Non-pigmented ciliary epithelial cell (primary cell): Measurements from ENCODE around the gene LCA5.
"Not testable (repeated sequence)": the region's sequence is repeated elsewhere in the genome, so short reads cannot be mapped to it uniquely, and the experiment has no call there.

ENCODE experiments used
- DNase-seq: peaks from one replicate; pipeline ENCODE4 v3.0.0-alpha.2; 2010; ENCODE audit warnings: low read depth

Gene LCA5

DNA sequence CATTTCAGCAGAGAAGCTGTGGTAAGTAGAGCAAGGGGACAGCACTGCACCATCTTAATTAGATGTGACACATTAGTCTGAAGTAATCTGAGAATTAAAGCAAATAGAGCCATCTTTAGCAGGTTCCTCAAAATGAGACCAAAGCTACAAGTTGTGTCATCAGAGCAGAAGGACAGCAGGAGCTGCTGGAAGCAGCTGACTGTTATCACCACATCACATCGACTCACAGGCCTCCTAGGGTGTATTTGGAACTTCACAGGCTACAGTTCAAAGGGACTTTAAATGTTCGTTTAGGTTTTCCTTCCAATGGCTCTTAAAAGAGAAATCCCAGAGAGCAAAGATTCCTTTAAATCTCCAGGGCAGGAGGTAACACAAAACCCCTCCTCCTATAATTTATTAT is 69.5 kb downstream of the LCA5 start:
- DNase-seq = no peak

DNA sequence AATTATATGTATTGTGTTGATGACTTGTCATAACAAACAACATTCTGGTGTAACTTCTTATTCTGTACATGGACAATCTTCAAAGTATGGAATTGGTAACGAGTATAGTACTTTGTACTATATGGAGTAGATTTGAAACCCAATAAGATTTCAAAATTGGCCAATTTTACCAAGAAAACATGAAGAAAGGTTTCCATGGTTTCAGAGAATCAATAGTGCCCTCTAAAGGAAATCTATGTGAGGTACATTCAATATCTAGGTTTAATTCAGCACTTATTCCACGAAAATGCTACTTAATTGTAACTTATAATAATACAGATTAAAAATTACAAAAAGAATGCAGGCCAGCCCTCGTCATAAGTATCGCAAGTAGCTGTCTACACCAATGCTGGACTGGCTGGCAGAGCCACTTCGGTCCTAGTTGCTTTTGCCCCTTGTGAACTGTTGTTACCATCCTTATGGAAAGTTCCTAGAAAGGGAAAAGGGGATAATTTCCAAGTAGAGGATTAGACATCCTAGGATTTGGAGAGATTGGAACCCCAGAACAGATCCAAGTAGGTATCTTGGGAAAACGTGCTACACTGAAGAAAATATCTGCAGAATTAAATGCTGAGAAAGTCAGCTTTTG is 70.9 kb downstream of the LCA5 start:
- no peak for DNase-seq

DNA sequence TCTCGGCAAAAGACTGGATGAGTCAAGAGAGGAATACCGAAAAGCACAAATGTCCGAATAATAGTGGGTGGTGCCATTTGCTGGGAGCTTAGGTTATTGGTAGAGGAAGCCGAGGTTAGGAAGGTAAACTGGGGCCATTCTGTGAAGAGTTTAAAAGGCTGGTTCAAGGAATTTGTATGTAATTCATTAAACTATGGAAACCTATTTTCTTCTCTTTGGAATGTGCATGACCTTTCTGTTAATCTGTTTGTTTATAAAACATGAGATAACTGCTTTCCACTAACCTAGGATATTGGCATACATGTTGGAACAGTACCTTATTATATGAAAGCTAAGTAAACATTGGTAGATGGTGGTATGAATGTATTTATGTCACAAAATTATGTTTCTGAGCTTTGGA is 71.8 kb downstream of the LCA5 start:
- no peak for DNase-seq

DNA sequence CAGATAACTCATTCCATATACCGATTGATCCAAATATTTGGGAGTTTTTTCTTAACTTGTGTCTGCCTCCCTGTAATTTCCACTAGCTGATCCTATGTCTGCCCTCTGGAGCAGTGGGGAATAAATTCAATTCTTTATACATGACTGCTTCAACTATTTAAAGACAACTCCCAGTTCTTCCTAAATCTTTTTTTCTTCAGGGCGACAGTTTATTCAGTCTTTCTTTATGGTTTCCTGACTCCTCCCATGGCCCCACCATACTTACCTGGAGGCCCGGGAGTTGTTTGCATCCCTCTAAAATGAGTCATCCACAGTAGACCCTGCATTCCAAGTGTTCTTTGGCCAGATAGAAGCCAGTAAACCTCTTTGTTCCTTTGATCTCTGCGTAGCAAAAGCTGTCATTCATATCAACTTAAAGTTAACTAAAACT is 73.6 kb downstream of the LCA5 start:
- no peak for DNase-seq

DNA sequence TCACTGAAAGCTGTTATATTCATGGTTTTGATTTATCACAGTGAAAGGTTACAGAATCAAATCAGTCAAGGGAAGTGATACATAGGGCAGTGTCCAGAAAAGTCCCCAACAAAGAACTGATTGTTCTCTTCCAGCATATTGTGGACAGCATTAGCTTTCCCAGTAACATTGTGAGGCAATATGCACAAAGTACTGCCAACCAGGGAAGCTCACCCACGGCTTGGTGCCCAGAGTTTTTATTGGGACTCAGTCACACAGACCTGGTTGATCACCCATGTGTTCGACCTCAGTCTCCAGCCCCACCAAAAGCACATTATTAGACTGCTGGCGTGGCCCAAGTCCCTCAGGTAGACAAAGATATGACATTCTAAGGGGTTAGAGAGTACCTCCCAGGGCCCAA is 76.0 kb downstream of the LCA5 start:
- DNase-seq = no peak

DNA sequence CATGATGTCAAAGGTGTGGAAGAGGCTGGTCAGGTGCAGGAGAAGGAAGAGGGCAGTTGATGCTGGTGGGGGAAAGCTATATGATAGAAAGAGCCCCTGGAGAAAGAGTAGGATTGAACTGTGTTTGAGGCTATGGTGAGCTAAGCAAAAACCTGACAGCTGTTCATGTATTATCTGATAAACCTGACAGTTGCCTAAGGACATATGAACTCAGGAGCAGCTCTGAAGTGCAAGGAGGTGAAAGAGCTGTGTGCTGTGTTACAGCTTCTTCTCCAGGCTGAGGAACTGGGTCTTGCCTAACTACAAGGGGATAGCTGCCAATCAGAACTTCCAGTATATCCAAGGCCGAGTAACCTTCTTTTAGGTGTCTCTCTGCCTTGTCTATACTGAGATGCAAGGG is 81.8 kb downstream of the LCA5 start:
- DNase-seq = no peak

DNA sequence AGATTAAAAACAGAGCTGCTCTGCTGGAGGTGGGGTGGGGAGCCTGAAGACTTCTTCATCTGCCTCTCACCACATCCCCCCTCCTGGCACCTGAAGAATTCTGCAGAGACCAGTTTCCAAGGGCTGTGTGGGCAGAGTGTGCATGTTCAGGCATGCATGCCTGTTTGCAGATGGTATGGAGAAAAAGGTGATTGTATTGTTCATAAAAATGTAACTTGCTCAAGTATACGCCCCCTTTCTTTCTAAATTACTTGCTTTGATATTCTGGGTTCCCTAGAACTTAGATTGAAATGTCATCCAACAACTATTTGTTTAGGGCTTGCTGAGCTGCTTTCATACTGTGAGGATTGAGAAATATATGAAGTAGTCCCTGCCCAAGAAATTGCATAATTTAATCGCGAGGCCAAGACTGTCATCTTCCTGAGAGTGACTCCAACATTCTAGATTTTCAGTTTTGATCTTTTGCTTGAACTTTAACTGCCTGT is 83.6 kb downstream of the LCA5 start:
- no peak for DNase-seq

DNA sequence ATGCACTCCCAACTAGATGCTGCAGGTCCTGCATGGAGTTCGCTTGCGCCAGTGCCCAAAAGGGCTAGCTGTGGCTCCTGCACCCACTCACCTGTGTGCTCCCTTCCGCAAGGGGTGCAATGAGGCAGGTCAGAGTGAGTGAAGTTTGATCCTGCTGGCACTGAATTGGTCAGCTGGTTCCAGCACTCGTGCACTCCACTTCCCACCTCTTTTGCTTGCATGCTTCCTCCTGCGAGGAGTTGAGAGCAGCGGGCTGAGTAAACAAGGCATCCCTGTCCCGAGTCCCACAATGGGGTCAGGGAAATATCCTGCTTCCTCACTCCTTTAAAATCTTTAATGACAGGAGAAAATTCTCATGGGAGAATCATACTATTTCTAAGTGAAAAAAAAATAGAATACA is 86.2 kb downstream of the LCA5 start:
- DNase-seq = no peak

DNA sequence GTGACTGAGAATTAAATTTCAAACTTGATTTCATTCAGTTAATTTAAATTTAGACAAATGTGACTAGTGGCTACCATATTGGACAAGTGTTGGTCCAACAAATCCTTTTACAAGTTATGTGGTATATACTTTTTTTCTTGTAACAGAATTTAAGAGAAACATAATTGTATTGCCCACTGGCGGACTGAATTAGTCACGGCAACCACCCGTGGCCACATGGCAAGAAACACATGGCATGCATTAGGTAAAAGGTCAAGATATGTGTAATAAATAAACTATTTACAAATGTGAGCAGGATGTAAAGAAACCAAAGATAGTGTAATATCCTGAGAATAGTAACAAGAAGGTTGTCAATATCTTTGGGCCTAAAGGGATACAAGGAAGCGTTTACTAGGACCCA is 91.2 kb downstream of the LCA5 start:
- DNase-seq = no peak

DNA sequence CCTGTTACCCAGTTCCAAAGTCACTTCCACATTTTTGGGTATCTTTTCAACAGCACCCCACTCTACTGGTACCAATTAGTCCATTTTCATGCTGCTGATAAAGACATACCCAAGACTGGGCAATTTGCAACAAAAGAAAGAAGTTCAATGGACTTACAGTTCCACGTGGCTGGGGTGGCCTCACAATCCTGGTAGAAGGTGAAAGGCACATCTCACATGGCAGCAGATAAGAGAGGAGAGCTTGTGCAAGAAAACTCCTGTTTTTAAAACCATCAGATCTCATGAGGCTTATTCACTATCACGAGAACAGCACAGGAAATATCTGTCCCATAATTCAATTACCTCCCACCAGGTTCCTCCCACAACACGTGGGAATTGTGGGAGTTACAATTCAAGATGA is 93.4 kb downstream of the LCA5 start:
- not testable (repeated sequence) for DNase-seq

DNA sequence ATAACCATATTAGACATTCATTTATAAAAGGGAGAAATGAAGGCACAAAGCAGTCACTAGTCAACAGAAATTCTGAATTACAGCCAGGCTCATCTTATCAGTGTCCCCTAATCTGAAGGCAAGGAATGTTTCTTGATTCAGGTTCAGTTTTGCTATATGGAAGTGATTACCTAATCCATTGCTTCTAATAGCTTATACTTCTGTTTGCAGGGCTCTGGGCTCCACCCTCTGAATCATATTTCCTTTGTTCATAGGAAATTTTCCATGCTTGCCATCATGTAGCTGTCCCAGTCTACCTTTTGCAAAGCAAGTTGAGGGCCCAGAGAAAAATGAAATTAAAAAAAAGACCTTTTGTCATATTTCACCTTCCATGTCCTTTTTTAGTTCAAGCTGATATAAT is 96.0 kb downstream of the LCA5 start:
- no peak for DNase-seq

DNA sequence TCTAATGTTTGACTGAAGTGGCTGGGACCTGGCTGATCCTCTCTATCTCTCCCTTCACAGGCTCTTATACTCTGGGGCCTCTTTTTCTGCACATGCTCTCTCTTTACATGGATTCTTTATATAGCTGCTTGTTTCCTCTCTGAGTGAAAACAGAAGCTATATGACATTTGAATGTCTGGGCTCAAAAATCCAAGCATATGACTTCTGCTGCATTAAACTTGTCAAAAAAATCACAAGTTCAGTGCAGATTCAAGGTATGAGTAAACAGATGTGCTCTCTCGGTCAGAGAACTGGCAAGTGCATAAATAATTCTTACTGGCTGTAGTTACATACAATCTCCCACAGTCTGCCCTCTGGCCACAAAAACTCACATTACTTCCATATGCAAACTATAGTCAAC is 96.6 kb downstream of the LCA5 start:
- DNase-seq = no peak

DNA sequence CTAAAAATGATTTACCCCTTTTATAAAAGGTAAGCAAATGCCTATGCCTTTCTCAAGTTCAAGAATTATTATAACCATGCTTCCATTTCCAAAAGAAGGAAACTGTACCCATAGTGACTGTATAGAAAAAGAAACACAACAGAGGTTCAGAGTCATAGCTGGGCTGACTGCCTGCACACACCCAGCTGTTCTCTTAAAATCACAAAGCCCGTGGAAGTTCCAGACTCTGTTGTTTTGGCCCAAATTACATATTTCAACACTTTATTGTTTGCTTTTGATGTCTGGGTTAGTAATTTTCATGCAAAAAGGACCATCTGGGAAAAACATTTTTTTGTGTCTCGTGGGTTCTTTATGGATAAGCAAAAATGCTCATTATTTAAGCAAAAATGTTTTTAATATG is 99.2 kb downstream of the LCA5 start:
- no peak for DNase-seq

DNA sequence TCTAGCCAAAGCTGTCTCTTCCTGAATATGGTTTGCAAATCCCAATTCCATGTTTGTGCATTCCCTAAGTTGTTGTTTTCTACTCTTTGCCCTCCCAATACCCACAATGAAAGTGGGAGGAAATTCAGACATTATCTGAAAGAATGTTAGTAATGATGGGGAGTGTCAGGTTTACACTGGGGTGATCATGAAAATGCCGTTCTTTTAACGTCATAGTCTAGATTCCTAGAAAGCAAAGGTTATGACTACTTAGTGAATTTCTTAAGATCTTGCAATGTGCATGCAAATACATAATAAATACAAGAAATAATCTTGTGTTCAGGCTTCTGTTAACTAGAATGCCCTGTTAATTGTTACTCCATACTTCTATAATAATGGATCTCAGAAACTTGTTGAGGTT is 101.0 kb downstream of the LCA5 start:
- DNase-seq = no peak

DNA sequence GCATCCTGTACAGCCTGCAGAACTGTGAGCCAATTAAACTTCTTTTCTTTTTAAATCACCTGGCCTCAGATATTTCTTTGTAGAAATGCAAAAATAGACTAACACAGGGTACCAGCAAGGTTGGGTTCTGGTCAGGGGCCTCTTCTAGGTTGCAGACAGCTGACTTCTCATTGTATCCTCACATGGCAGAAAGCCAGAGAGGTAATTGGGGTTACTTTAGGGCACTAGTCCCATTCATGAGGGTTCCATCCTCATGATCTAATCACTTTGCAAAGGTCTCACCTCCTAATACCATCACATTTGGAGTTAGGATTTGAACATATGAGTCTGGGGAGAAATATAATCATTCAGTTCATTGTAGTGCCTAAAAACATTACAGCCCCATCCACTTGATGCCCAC is 101.5 kb downstream of the LCA5 start:
- no peak for DNase-seq
